ENCODE measurements around the gene DIABLO.
"Not testable (repeated sequence)": the region's sequence is repeated elsewhere in the genome, so short reads cannot be mapped to it uniquely, and the experiment has no call there.

Gene DIABLO

GRCh38 chr12:122187466-122187865 lies 38.4 kb downstream of the DIABLO start:
- DNase-seq: no peak

DNA sequence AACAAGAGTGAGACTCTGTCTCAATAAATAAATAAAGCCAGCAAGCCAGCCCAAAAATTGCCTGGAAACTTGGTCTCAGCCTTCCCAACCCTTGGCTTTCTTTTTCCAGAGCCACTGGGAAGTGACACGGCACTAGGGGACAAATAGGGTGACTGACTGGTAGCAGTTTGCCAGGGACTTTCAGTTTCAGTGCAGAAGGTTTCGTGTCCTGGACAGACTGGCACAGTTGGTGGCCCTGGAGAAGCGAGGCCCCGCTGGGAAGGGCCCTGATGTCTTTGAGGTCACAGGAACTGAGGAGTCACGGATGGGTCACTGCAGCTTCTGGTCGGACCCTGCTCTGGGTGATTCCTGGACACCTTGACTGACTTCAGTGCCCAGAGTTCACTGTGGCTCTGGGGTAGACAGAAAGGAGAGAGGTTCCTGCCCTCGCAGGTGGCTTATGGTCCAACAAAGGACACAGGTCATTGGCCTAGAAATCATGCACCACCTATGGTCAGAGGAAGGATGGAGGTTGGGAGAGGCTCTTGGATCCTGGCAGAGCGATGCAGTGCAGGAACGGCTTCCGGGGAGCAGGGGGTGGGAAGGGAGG lies 40.3 kb downstream of the DIABLO start:
- DNase-seq: no peak

- no peak for DNase-seq
Measured at GRCh38 chr12:122185079-122185478, 40.8 kb downstream of the DIABLO start.

- no peak for DNase-seq
Measured at GRCh38 chr12:122184517-122184916, 41.3 kb downstream of the DIABLO start.

DNA sequence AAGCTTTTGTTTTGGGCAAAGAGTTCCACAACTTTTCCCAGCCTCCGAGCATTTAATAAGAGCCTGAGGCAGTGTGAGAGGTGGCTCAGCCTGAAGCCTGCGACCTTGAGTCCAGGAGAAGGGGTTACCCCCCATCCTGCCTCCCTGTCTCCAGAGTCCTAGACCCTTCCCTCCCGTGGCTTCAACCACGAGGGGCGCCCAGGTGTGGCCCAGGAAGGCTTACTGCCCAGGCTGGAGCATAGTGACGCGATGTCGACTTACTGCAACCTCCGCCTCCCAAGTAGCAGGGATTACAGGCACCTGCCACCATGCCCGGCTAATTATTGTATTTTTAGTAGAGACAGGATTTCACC lies 42.3 kb downstream of the DIABLO start:
- no peak for DNase-seq

- peak; percentile 56 to 63 for DNase-seq
Measured at GRCh38 chr12:122182887-122183587, 42.8 kb downstream of the DIABLO start, which contains the start of gene LRRC43. Gene LRRC43 (plus strand): TSS chr12:122183123. CDS start chr12:122183145, 22 bp downstream.

- DNase-seq: not testable (repeated sequence)
Measured at GRCh38 chr12:122176473-122176872, 49.4 kb downstream of the DIABLO start.

GRCh38 chr12:122174155-122174845 lies 51.6 kb downstream of the DIABLO start, which contains the start of gene IL31:
Gene IL31 (minus strand): TSS chr12:122174221. CDS start chr12:122174172, 49 bp downstream.
- DNase-seq: no peak

DNA sequence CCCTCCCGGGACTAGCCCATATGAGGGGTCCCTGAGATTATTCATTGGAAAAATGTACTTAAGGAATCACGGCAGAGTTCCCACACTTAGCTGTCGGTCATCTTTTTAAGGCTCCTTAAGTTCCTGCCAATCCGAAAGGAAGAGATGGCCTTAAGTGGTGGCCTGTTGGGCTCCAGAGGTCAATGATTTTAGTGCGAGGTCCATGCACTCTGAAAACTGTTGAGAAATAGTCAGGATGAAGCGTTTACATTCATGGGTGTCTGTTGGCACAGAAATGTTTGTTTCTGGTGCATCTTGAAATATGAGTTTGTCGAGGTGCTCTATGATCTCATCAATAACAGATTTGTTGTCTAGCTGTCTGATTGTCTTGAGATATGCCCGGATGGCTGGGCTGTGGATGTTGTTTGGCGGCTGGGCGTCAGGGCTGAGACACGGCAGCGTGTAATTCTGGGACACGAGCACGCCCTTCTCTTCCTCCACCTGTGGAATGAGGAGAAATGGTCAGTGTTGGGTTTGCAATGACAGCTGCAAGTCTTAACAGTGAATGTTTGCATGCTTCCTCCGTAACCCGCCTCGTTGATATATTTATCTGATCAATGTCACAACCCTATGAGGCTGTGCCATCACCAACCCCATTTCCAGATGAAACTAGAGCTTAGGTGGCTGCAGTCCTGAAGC lies 53.5 kb downstream of the DIABLO start:
- DNase-seq: no peak

- no peak for DNase-seq
Measured at GRCh38 chr12:122171399-122171798, 54.5 kb downstream of the DIABLO start.

GRCh38 chr12:122168492-122168891 lies 57.4 kb downstream of the DIABLO start:
- DNase-seq: no peak

GRCh38 chr12:122167356-122167925 lies 58.4 kb downstream of the DIABLO start:
- no peak for DNase-seq

DNA sequence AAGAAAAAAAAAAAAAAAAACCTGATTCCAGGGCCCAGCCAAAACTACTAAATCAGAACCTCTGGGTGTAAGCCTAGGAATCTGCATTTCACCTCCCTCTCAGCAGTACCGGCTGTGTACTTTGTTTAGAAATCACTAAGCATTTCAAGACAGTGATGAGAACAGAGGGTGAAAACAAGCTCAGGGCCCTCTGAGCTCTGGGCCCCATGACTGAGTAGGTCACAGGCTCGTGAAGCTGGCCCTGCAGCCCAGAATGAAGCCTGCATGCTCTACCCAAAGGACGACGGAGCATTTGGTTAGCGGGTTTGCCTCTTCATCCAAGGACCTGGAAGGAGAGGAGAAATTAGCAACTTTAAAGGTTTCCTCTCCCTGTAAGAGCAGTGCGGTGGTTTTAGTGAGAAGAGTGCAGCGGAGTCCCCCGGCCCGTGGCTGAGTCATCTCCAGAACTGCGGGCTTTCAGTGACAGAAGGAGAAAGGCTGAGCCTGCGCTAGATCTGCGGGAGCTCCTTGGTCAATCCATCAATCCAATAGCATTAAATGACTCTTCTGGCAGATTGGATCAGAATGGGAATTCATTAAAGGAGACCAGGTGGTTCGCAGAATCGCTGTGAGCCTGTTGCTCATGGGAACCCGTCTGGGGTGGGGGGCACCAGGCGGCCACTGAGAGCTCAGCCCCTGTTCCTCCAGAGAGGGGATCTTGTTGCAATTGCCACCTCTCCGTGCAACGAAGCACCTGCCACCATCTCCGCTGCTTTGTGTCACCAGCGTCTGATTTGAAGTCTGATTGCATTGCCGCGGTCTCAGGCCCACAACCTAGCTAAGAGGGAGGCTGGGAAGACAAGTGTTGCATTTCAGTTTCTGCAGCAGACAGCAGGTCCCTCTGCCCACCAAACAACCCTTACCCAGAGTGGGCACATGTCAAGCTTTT lies 59.2 kb downstream of the DIABLO start:
- DNase-seq: no peak

- DNase-seq: no peak
Measured at GRCh38 chr12:122162976-122163375, 62.9 kb downstream of the DIABLO start.

GRCh38 chr12:122161682-122162081 lies 64.2 kb downstream of the DIABLO start:
- no peak for DNase-seq

- no peak for DNase-seq
Measured at GRCh38 chr12:122160761-122161160, 65.1 kb downstream of the DIABLO start.

DNA sequence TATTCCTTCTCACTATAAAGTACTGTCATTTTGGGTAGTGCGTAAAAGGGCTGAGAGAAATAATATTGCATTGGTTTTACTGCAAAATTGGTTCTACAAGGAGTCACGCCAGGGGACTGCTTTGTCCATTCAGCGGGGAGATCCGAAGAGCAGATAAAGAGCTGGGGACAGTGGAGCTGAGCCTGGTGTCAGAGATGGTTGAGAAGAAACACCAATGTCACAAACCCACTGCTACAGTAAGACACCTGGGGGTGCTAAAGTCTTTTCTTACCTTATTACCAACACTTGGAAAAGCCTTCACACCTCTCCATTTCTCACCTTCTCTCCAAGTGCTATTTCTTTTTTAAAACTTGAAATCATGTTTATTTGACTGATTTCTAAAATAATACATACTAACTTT lies 66.0 kb downstream of the DIABLO start:
- no peak for DNase-seq

- no peak for DNase-seq
Measured at GRCh38 chr12:122158700-122159285, 67.1 kb downstream of the DIABLO start.
